SK-N-MC (cell line): ENCODE measurements around the gene OPRM1.

Experiments used
- EZH2 ChIP-seq: fragments of 200-600 bp; sonication (generic); IDR thresholded peaks from one replicate; pipeline ENCODE4 v1.6.1; 2017; ENCODE audit warnings: antibody characterized with exemption
- POLR2AphosphoS5 ChIP-seq: IDR thresholded peaks from 2 replicates; pipeline ENCODE4 v1.6.1; 2012; ENCODE audit warnings: mild to moderate bottlenecking, low read depth, low read length, borderline replicate concordance

GRCh38 chr6:154096834-154097233 lies 57.8 kb downstream of the OPRM1 start:
- TF ChIP-seq POLR2AphosphoS5 (no peak), EZH2 (no peak)
